Fibroblast of skin of scalp (primary cell): ENCODE data around the gene PMEL. TPM values are rescaled to one million over a fixed set of nuclear protein-coding genes. Genes with fewer than 3 reads are reported as not detected.
"Not testable (repeated sequence)": the region's sequence is repeated elsewhere in the genome, so short reads cannot be mapped to it uniquely, and the experiment has no call there.

Experiments
- DNase-seq: peaks from one replicate; pipeline ENCODE4 v3.0.0-alpha.2; 2013
- polyA plus RNA-seq, 2 experiments: library from polyadenylated mRNA; unstranded; fragments of 120-200 nt; gene quantifications; one replicate each; pipeline ENCODE4 v1.2.1, GENCODE V29; 2013; ENCODE audit not compliant: insufficient read length in 2 of 2

PMEL gene
- 0.88 TPM for polyA plus RNA-seq (2013, experiment 1 of 2; ENCODE audit: insufficient read length)
- 1.4 TPM for polyA plus RNA-seq (2013, experiment 2 of 2; ENCODE audit: insufficient read length)

GRCh38 chr12:55965941-55966407 lies at the start of gene PMEL:
TSS of gene PMEL (minus strand) at chr12:55966042. CDS start at chr12:55966011, 31 bp downstream.
- DNase-seq, result no peak

GRCh38 chr12:56014205-56014604 lies 48.4 kb upstream of the PMEL start:
- DNase-seq, result no peak

GRCh38 chr12:56013482-56013881 lies 47.6 kb upstream of the PMEL start:
- no peak for DNase-seq

- DNase-seq, result no peak
Observed at GRCh38 chr12:56011509-56012090, 45.8 kb upstream of the PMEL start.

GRCh38 chr12:56010111-56010570 lies 44.3 kb upstream of the PMEL start:
- DNase-seq, result no peak

GRCh38 chr12:56007564-56008559 lies 42.0 kb upstream of the PMEL start:
- no peak for DNase-seq

GRCh38 chr12:56004211-56004610 lies 38.4 kb upstream of the PMEL start:
- no peak for DNase-seq

GRCh38 chr12:56003376-56003775 lies 37.5 kb upstream of the PMEL start:
- not testable (repeated sequence) for DNase-seq

- no peak for DNase-seq
Observed at GRCh38 chr12:56001487-56002100, 35.8 kb upstream of the PMEL start.

GRCh38 chr12:55999999-56000540 lies 34.2 kb upstream of the PMEL start:
- DNase-seq, result not testable (repeated sequence)

- DNase-seq, result not testable (repeated sequence)
Observed at GRCh38 chr12:55999522-55999921, 33.7 kb upstream of the PMEL start.

- DNase-seq, result no peak
Observed at GRCh38 chr12:55997535-55997859, 31.7 kb upstream of the PMEL start.

GRCh38 chr12:55996715-55997534 lies 31.1 kb upstream of the PMEL start, which contains the start of gene SUOX:
TSS of gene SUOX (plus strand) at chr12:55997276. CDS start at chr12:56002222, 4,946 bp downstream.
- DNase-seq, result peak; percentile 95

- peak; percentile 65 for DNase-seq
Observed at GRCh38 chr12:55996201-55996714, 30.4 kb upstream of the PMEL start.

- DNase-seq, result no peak
Observed at GRCh38 chr12:55995366-55995765, 29.5 kb upstream of the PMEL start.

GRCh38 chr12:55993230-55993853 lies 27.5 kb upstream of the PMEL start:
- DNase-seq, result no peak

GRCh38 chr12:55991110-55991509 lies 25.3 kb upstream of the PMEL start:
- DNase-seq, result no peak

GRCh38 chr12:55985976-55986375 lies 20.1 kb upstream of the PMEL start:
- not testable (repeated sequence) for DNase-seq

- DNase-seq, result no peak
Observed at GRCh38 chr12:55985341-55985740, 19.5 kb upstream of the PMEL start.

GRCh38 chr12:55984861-55985260 lies 19.0 kb upstream of the PMEL start:
- DNase-seq, result no peak
